ENCODE results near the gene AOX1.
"Not testable (repeated sequence)": the region's sequence is repeated elsewhere in the genome, so short reads cannot be mapped to it uniquely, and the experiment has no call there.

The AOX1 gene

DNA sequence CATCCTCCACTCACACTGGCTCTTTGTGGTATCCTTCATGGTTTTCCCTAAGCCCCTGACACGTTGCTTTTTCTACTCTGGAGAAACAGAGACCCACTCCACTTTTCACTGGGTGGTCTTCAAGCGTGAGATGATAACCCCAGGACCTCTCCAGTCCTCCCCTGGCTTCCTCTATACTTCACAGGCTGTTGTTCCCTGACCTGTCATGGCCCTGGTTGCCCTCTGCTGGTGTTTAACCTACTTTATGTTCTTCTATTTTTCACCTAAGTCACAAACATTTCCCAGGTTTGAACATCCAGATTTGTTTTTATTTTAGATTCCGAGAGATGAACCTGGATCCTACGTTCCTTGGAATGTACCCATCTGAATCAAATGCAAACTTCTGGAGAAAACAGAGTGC, 84.5 kb downstream of the AOX1 start:
- no peak for DNase-seq

DNA sequence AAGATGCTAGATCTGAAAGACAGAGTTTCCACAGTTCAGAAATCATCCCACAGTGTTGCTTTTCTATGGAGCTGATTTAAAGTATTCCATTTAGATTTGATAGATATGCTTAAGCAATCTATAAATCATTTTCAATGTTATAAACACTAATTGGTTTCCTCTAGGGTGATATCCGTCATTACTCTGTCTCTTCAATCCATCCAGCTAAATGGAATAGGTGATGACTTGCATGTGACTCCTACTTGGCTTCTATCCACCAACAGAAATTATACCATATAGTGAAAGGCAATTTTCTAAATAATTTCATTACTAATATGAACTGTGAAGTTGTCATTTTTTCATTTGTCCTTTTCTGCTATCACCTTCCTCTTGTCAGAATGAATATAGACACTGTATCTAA, 84.9 kb downstream of the AOX1 start:
- no peak for DNase-seq

DNA sequence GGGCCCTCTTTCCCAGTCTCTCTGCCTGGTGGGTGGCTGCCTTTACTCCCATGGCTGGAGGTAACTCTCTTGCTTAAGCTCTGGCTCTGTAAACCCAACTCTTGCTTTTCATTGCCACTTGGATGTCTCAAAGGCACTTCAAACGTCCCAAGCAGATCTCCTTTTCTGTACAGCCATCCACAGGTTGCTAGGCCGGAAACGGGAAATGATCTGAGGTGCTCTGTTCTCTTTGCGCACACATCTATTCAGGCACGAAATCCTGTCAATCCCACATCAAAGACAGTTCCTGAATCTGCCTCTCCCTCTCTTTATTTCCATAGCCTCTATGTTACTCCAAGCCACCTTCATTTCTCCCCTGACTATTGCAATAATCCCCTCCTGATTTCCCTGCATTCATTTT, 87.4 kb downstream of the AOX1 start:
- no peak for DNase-seq

GRCh38 chr2:200674837-200675236, 89.0 kb downstream of the AOX1 start:
- DNase-seq: no peak

GRCh38 chr2:200677171-200677570, 91.4 kb downstream of the AOX1 start:
- no peak for DNase-seq

DNA sequence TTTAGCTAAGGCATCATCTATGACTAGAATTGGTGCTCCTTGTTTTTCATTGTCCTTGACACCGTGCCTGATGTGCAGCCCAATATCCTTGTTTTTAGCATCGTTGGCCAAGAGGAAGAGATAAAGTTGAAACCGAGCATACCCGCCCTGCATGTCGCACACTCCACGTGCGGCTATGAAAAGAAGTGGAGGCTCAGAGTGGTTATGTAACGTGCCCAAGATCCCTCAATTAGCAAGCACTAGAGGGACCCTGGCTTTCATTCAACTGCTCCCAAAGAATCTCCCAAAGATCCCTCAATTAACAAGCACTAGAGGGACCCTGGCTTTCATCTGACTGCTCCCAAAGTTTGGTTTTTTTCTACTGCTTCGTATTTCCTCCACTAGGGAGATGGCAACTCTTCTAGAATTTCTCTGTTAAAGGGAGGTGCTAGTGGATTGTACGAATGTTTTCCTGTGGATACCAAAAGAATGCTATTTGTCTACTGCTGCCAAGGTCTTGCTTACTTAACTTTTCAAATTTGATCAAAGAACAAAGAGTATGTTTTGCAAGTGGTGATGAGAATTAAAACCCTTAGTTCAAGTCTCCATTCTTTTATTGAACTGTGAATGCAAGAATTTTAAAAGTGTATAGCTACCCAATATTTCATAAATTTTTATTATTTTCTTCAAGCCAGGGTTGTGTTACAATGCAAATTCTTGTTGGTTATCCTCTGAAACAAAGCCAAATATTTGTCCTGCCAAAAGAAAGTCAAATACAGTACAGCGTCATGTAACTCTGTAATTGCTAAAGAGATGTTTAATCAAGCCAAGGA, 92.1 kb downstream of the AOX1 start:
- no peak for DNase-seq

- no peak for DNase-seq
These were observed 93.3 kb downstream of the AOX1 start for GRCh38 chr2:200679127-200679526.

DNA sequence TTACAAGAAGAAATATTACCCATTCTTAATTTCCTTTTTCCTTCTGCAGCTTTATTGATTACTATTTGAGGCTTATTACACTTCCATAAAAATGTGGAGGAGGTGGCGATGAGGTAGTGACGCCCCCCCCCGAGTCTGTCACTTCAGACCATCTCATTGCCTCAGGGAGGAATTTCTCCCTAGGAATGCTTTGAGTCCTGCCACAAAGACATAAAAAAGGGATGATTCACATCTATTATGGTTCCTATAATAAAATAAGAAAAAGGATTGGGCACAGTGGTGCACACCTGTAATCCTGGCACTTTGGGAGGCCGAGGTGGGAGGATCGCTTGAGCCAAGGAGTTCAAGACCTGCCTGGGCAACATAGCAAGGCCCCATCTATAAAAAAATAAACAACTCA, 93.7 kb downstream of the AOX1 start:
- DNase-seq: no peak

- DNase-seq: no peak
These were observed 95.9 kb downstream of the AOX1 start for GRCh38 chr2:200681697-200682096.

- not testable (repeated sequence) for DNase-seq
These were observed 96.6 kb downstream of the AOX1 start for GRCh38 chr2:200682407-200682806.

GRCh38 chr2:200687922-200688920, 102.4 kb downstream of the AOX1 start:
- DNase-seq: no peak

DNA sequence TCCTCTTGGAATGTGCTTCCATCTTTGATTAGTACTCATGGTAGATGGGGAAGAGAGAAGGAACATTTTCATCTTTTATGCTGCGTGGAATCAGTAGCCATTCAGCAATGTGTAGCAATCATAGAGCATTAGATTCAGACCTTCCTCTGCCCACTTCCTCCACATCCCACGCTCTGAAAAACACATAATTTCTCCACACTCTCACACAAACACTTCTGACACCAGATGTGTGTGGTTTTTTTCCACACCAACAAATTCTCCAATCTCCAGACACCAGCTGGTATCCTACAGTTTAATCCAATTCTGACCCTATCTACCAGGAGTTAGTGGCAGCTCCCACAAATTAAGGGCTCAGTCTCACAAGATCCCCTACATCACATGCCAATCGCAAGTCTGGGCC, 103.3 kb downstream of the AOX1 start:
- DNase-seq: no peak

GRCh38 chr2:200693836-200694470, 108.1 kb downstream of the AOX1 start:
- DNase-seq: no peak

- DNase-seq: no peak
These were observed 109.4 kb downstream of the AOX1 start for GRCh38 chr2:200695191-200695590.

DNA sequence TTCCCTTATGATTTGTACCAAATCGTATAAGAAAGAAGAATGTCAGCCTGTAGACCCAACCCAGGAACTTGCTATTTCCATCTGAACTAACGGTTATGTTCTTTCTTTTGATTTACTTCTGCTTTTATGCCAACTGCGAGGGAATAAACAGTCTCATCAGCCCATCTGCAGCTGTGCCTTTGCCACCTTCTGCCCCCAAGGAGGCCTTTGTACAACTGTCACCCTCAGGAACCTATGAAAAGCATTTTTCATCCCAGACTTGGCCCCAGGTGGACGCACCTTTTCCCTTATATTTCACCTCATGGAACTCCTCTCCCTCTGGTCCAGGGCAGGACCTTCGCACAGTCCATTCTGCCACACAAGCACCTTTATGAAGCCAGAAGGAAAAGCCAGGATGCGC, 109.8 kb downstream of the AOX1 start:
- no peak for DNase-seq

- no peak for DNase-seq
These were observed 112.4 kb downstream of the AOX1 start for GRCh38 chr2:200698217-200698616.

DNA sequence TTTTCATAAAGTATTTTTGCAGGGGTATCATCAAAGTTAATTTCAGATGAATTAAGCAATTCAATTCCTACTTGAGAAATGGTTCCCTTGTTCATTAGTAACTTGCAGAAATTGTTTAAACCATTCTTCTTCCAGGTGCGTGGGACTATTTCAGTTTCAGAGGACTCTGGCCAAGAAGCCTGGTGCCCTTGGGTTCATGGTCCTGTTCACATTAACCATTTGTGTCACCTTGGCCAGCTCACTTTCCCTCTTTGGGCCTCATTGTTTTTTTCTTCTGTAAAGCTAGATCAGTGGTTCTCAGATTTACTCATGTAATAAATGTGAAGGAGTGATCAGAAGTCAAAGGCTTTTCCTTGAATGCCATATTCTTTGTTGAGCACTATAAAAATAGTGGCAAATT, 113.5 kb downstream of the AOX1 start:
- no peak for DNase-seq

- no peak for DNase-seq
These were observed 115.0 kb downstream of the AOX1 start for GRCh38 chr2:200700856-200701255.

- DNase-seq: no peak
These were observed 116.2 kb downstream of the AOX1 start for GRCh38 chr2:200702044-200702443.

- DNase-seq: no peak
These were observed 116.9 kb downstream of the AOX1 start for GRCh38 chr2:200702646-200703118.

DNA sequence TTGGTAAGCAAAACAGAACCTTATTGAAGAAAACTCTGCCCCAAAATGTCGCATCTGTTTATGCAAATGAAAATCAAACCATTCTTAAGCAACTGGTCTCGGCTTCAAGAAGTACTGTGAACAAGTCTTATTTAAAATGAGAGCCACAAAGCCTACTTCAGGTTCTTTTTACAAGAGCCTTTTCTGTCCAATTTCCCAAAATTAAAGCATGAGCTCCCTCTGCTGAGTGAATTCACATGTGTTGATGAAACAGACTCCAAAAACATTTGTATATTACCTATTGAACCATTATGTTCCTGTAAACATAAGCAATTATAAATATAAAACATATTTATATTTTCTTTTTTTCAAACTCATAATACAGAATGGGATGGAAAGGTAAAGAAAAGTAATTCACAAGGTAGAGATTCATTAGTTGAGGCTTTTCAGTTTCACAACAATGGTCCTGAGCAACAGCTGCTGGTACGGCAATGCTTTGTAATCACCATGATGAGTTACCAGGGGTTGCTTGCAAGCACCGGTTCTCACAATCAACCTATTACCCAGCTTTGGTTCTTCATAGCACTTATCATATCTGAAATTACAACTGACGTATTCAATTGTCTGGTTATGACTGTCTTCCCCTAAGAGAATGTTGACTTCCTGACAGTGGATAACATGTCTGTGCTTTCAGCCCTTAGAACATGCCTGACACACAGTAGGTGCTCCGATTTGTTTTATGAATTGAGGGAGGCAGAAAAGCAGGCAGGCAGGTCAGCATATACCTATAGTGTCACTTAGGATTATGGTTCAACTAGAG, 117.5 kb downstream of the AOX1 start:
- DNase-seq: no peak

- no peak for DNase-seq
These were observed 118.3 kb downstream of the AOX1 start for GRCh38 chr2:200703926-200704637.
